ENCODE results near the gene ZNF503.

The ZNF503 gene

GRCh38 chr10:75405598-75406461 is 4.3 kb upstream of the ZNF503 start:
- no peak for DNase-seq (ENCODE audit: extremely low read depth, low read depth)
- no peak for TF ChIP-seq CTCF (IDR thresholded peaks at IDR 0.05; ENCODE audit: low read depth, low read length)

- DNase-seq (ENCODE audit: extremely low read depth, low read depth), result no peak
- TF ChIP-seq CTCF (IDR thresholded peaks at IDR 0.05; ENCODE audit: low read depth, low read length), result no peak; the same call in 1 of the 2 replicates
Observed at GRCh38 chr10:75404815-75405597, 3.4 kb upstream of the ZNF503 start.

GRCh38 chr10:75403939-75404814 is 2.6 kb upstream of the ZNF503 start:
- no peak for DNase-seq (ENCODE audit: extremely low read depth, low read depth)
- no peak for TF ChIP-seq CTCF (IDR thresholded peaks at IDR 0.05; ENCODE audit: low read depth, low read length)

GRCh38 chr10:75403144-75403938 is 1.8 kb upstream of the ZNF503 start:
- no peak for DNase-seq (ENCODE audit: extremely low read depth, low read depth)
- TF ChIP-seq CTCF (IDR thresholded peaks at IDR 0.05; ENCODE audit: low read depth, low read length), result no peak

GRCh38 chr10:75402486-75403143 is 1.1 kb upstream of the ZNF503 start:
- DNase-seq (ENCODE audit: extremely low read depth, low read depth), result no peak
- TF ChIP-seq CTCF (IDR thresholded peaks at IDR 0.05; ENCODE audit: low read depth, low read length), result no peak
